Left hindlimb (tissue), 1 donor: ENCODE results near the gene EIF1B.
A peak's percentile ranks its signal among the peaks of the same experiment; 100 is the strongest.
"Not testable (repeated sequence)": the region's sequence is repeated elsewhere in the genome, so short reads cannot be mapped to it uniquely, and the experiment has no call there.

Source experiments
- DNase-seq: peaks from one replicate; pipeline ENCODE4 v3.0.0-alpha.2; 2018

EIF1B gene

DNA sequence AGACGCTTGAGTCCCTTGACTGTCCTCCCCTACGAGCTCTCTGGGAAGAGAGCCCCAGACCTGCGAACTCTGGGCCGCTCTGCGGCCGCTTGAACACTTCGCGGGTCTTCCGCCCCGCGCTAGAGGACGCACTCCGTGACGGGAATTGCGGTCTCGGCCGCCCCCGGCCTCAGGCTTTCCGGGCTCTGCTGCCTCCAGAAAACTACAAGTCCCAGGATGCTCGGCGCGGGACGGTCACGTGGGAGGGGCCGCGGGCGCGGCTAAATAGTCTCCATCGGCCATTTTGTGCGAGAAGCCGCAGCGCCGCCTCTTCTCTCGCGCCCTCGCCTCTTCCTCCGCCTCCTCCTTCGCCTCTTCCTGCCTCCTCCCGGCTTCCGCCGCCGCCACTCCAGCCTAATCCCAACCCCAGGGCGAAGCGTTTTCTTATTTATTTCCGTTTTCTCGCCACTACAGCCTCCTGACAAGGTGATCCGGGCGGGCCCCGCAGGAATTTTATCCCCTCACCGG is at the start of gene EIF1B:
Gene EIF1B, plus strand, starts transcription at position 290 of the 507 bp plus-strand sequence. CDS start 235 bp downstream, outside the sequence.
- DNase-seq, result peak; percentile 99

DNA sequence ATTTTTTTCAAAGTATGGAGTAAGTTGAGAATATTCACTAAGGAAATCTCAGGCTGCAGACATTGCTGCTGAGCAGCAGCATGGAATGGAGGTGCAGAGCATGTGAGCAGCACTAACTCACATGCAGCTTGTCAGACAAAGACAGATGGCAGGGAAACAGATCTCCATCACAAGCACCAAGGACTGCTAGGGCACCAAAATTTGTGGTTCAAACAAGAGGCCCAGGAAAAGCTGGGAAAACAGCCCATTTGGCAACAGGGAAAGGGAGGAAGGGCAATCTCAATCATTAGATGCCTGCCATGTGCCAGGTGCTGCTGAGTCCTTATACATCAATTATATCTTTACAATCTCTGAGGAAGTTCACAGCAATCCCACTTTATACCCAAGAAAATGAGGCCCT is 47.2 kb upstream of the EIF1B start:
- DNase-seq, result no peak

DNA sequence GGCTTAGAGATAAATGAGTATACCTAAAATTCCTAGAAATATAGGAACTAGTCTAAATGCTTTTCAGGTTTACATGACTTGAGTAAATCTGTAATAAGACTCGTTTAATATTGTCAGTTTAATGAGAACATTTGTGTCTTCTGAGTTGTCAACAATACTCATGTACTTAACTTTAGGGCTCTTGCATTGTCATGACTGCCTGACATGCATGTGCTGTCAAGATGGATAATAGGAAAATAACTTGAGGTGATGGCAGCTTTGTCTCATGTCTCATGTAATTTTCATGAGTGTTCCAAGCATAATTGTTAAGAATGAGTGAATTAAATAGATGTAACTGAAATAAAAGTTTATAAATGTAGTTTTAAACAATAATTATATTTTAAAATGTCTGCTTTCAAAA is 45.1 kb upstream of the EIF1B start:
- DNase-seq, result no peak

DNA sequence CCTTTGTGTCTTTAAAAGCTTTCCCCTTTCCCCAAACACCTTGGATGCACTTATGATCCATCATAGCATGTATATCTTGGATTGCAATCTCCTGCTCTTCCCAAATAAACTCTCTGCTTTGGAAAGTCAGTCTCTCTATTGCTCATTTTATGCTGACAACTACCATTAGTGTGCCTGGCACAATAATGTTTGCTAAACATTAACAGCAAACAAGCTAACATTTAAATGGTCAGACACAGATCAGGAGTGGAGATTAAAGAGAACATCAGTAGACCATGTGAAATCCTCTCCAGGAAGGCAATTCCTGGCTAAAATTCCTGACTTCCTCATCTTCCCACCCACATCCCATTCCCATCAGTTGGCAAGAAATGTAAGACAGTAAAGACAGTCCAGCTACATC is 44.3 kb upstream of the EIF1B start:
- DNase-seq, result no peak

DNA sequence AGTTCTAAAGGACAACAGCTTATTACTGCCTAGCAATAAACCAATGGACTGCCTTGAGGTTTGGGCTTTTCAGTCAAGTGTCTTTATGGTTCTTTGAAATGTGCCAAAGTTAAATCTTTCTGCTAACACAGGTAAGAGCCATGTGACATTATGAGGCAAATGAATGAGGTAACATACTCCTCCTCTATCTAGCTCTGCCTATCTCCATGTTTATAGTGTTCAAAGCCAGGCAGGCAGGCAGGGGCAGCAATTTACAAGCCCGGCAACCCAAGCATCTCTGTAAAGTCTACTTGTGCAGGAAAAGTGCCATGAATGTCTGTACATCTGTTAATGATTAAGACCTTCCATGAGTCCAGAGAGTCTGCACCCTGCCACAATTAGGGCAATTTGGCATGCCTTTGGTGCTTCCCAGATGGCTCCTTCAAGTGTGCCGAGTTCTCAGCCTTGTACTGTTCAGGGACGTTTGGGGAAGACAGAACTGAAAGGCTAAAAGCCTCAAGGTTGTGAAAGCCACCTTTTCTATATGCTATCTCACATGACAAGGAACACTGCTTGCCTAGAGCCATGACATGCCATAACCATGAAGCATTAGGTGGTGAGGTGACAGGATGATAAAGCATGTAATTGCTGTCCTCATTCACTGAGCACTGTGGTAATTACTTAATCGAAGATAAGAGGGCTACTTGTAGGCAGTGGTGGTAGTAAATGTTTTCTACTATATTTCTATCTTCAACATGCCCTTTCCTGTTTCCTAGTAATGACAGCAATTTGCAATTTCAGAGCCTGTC is 41.4 kb upstream of the EIF1B start:
- no peak for DNase-seq

DNA sequence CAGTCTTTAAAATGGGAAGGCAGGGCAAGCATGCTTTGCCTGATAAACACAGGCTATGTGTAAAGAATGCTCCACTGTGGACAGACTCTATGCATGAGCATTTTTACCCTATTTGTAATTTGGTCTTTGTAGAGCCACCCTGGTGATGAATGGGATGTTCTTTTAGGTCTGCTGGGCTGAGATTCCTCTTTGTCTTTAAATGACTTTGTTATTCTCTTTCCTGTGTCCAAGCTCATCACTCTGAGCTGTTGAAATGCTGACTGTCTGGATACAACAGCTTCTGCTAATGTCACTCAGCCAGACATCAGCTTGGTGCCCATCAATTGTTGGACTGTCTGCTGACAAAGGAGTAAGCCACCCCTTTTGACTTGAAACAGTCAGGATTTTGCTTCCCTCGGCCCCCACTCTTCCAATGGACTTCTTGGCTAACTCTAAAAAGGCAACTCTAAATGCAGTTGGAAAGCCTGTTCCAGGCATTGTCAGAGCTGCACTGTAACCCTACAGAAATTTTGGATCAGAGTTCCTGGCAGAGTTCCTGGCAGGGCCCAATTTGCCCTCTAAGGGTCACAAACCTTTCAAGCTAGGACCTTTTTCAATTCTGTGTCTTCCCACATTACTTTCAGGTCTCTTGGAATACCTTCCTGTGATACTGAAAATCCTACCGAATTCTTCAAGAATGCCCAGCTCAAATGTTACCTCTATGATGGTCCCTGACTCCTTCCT is 40.5 kb upstream of the EIF1B start:
- no peak for DNase-seq

DNA sequence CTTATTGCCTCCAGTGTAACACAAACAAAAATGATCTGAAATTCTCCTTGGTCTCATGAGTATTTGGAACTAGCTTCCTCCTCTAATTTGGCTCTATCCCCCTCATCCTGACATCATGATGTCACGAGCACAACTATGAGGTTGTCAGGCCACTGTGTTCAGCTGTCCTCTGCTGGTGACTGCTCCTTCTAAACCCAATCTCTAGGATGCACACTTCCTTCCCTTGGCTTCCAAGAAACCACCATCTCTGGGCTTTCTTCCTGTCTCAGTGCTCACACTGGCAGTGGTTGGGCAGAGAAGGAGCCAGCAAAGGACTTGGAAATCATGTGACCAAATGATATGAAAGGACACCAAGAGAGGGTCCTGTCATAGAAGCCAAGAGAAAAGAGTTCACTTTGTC is 30.7 kb upstream of the EIF1B start:
- no peak for DNase-seq

DNA sequence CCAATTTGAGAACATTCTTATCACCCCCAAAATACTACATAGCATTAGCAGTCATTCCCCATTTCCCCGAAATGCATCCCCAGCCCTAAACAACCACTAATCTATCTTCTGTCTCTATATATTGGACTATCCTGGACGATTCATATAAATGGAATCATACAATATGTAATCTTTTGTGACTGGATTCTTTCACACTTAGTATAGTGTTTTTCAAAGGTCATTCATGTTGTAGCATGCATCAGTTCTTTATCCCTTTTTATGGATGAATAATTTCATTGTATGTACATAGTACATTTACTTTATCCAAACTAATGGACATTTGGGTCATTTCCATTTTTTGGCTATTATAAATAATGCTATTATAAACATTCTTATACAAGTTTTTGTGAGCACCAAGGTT is 27.5 kb upstream of the EIF1B start:
- no peak for DNase-seq

DNA sequence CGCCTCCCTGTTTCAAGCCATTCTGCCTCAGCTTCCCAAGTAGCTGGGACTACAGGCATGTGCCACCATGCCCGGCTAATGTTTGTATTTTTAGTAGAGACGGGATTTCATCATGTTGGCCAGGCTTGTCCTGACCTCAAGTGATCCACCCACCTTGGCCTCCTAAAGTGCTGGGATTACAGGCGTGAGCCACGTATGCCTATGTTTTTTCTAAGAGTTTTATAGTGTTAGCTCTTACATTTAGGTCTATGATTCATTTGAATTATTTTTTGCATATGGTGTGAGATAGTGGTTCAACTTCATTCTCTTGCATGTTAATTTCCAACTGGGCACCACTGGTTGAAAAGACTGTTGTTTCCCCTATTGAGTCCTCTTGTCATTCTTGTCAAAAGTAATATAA is 26.4 kb upstream of the EIF1B start:
- not testable (repeated sequence) for DNase-seq

DNA sequence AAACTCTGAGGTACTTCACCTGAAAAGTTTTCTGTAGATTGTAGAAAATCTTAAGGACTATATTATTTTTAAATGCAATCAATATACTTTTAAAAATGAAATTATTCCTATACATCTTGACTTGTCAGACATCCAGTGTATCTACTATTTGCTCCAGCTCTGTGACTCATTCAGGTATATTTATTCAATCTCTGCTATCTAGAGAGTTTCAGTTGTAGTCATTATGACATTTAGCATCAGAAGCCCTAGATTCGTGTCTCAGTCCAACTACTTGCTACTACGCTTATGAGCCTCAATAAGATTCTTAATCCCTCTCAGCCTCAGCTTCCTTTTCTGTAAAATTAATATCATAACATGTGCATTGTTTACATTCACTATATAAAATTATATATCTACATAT is 22.3 kb upstream of the EIF1B start:
- no peak for DNase-seq

DNA sequence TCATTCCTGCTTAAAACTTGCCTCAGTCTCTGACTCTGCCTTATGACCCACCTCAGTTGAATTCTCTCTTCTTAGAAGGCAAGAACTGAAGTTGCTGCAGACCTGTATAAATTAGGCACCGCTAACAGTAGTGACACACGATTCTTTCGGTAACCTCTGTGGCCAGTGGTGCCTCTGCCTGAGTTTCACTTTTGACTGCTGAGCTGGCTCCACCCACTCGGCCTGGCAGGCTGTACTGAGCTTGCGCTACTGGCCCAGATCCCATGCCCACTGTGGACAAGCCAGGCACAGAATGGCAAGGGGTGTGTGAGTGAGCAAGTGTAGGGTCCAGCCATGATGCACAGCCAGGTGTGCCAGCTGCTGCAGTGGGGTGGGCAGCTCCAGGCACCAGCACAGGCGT is 19.1 kb upstream of the EIF1B start:
- DNase-seq, result no peak

DNA sequence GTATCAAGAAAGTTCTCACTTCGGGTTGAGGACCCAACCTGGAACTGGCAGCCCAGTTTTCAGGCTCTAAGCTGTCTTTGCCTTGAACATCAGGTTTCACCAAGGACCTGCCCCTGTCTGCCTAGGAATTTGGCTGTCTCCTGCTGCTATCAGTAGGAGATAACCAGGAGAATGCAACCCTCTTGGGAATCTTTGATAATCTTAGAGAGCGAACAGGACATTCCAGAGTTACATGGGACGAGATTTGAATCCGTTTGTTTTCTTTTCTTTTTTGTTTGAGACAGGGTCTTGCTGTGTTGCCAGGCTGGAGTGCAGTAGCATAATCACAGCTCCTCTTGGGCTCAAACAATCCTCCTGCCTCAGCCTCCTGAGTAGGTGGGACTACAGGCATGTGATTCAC is 18.0 kb upstream of the EIF1B start:
- DNase-seq, result no peak

DNA sequence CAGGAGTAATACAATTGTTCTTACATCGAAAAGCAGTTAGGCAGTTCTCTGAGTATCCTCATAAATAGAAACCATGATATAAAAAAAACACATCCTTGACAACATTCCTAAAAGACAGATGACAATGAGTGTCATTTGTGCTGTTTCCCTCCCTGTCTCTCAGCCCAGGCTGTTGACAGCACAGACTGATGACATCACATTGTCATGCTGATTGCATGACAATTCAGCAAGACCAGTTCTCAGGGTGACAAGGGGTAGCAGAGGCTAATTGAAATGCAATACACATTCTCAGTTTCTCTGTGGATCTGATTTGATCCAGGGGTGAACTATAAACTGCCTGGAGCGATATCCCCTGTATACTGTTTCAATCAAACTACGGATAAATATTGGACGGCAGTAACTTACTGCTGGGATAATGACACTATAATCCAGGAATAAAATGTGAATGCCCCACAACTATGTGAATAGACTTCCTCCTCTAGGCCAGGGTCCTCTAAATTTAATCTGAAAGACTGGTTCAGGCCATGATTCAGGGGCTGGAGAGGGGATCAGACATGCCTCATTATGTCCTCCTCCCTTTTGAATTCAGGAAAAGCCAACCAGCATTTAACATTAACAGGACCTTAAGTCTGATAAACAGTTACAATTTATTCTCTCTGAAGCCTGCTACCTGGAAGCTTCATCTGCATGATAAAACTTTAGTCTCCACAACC is 16.7 kb upstream of the EIF1B start:
- no peak for DNase-seq

DNA sequence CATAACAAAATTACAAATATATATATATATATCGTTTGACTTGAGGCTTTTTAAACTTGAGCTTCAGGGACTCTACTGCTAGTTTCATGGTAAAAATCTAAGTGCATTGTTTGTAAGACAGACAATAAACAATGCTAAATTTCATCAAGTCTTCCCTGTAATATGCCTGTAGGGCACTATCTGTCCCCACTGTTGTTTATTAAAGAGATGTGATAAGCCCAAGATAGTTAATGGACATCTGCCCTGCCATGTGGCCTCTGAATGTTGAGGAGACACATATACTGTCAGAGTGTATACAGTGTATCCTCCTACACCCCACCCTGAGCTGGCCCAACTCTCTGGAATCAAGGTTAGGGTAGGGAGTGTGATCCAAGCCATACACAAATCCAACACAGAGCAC is 15.1 kb upstream of the EIF1B start:
- DNase-seq, result no peak

DNA sequence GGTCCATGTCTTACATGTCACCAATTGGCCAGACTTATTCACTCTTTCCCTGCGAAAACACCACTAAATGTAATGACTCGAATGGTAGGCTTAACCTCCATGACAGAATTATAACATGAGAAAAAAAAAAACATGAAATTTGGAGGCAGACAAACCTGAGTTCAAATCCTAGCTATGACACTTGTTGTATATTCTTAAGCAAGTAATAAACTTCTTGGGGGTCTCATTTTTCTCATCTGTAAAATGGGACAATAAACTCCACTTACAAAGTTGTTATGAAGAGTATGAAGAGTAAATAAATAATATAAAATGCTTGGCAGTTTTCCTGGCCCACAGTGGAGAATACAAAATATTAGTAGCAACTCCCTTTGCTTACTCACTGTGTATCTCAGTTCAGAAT is 11.4 kb upstream of the EIF1B start:
- no peak for DNase-seq

DNA sequence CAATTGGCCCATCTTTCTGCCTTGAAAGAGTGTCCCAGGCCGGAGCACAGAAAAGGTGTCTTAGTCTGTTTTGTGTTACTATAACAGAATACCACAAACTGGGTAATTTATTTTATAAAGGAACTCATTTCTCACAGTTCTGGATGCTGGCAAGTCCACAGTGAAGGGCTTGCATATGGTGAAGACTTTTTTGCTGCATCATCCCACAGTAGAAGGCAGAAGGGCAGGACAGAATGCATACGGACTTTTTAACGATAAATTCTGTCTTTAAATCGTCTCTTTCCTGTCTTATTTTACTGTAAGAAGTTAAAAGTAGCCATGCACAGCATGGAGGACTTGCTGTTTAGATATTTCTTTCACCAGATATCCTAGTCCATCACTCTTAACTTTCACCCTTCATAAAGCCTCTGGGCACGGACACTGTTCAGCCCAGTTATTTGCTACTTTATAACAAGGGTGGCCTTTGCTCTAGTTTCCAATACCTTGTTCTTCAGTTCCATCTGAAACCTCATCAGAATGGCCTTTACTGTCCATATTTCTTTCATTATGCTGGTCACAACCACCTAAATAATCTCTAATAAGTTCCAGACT is 10.3 kb upstream of the EIF1B start:
- DNase-seq, result no peak

DNA sequence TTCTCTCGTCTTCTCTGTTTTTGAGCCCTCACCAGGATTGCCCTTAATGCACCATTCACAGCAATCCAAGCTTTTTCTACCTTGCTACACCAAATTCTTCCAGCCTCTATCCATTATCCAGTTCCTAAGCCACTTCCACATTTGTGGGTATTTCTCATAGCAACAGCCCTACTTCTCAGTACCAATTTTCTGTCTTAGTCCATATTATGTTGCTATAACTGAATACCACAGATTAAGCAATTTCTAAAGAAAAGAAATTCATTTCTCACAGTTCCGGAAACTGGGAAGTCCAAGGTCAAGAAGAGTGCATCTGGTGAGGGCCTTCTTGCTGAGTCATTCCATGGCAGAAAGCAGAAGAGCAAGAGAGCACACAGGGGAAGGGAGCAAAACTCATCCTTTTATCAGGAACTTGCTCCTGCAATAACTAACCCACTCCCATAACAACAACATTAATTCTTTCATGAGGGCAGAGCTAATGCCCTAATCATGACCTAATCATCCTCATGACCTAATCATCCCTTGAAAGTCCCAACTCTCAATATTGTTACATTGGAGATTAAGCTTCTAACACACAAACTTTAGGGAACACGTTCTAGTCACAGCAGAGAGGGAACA is 9.7 kb upstream of the EIF1B start:
- DNase-seq, result no peak

DNA sequence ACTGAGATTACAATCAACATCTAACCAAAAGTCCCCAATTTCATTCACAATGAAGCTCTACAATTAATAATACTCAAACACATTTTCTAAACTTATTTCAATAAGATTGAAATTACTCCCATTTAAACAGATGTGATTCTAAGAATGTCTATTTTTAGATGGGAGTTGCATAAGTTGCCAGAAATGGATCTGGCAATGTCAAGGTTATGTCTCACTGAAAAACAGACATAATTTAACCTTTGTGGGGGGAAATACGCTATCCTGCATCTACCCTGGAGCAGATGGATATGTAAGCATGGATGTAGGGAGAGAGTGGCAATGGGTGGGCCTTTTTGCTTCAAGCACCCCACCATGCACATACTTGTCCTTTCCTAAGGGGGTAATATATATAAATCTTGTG is 6.7 kb upstream of the EIF1B start:
- DNase-seq, result no peak

DNA sequence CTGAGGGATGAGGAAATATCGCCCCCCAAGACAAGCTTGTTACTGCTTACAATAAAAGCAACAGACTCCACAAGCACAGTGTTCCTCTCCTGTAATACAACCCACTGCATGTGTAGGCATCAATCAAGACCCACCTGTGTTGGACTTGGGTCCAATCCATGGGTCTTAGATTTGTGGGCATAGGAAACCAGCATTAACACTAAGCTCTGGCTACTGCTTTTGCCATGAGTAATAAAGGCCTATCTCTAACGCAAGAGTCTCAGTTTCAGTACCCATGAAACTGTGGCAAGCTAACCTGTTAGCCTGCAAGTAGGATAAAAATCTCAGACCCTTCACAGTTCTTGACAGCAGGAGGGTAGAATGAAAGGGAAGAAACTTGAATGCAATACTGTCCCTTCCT is 5.2 kb upstream of the EIF1B start:
- no peak for DNase-seq

DNA sequence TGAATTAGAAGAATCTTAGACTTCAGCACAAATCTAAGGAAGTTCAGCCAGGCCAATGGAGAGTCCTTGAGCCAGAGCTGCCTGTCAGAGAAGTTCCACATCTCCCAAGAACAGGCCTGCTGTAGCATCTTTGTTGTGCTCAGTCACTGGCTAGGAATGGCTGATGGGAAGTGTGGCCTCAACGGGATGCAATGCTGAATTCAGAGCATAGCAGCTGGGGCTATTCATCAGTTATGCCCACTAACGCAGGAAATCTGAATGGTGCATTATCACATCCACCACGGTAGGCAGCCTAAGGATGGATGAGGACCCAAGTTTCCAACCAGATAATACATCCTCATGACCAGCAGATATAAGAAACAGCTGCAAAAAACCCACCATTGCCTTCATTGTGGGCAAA is 3.2 kb upstream of the EIF1B start:
- DNase-seq, result no peak

DNA sequence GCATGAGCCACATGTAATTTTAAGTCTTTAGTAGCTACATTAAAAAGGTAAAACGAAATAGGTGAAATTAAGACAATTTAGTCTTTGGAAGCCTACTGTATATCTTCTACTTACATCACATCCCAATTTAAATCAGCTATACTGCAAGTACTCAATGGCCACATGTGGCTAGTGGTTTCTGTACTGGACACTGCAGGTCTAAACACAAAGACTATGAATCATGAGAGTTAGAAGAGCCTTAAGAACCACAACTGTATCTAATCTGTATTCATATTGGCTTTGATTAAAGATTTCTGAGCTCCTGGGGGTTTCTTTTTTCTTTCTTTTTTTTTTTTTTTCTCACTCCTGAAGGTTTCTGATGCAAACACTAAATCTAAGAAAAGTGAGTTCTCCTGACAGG is 2.3 kb upstream of the EIF1B start:
- no peak for DNase-seq

DNA sequence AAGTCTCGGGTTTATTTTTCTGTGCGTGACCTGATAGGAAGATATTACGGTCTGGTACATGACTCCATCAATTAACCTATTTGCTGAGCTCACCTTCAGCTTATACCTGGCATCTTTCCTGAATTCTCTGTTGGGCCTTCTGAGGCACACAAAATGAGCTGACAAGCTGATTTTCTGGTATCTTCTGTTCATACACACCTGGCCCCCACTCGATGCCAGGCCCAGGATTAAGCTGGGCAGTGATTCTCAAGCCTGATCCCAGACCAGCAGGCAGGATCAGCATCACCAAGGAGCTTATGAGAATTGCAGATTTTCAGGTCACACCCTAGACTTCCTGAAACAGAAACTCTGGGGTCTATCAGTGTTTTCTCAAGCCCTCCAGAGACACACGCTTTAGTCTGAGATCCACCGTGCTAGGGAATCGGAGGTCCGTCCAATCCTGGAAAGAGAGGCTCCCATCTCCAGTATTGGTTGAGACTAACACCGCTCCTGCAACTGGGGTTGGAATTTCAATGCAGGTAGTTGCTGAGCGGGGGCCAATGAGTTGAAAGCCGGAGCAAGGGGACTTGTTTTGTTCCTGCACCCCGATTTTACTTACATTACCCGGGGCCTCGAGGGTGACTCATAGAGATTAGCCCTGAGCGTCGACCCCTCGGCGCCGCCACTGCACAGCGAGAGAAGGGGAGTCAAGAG is 636 bp upstream of the EIF1B start:
- no peak for DNase-seq
